ENCODE measurements around the gene ANKRD63. TPM values are rescaled to one million over a fixed set of nuclear protein-coding genes. Genes with fewer than 3 reads are reported as not detected.

Gene ANKRD63
- total RNA-seq, 1 experiment from 2014 or later: 0.72 TPM

- no peak for ATAC-seq
- no TSS peak for BruUV-seq (replicated peaks)
- no peak for DNase-seq (ENCODE audit: low read depth, low spot score)
Measured at GRCh38 chr15:40240619-40241221, 42.1 kb downstream of the ANKRD63 start.

More at GRCh38 chr15:40240619-40241221, 42.1 kb downstream of the ANKRD63 start:
- H3K27ac ChIP-seq (ENCODE audit: low read length): no peak overlapping the region
- no peak overlapping the region for H3K4me3 ChIP-seq (ENCODE audit: low read depth in 2 of 2, low read length in 2 of 2)
- intact Hi-C loops (cut with micrococcal nuclease; ENCODE audit: unreplicated experiment) (no loop called here), in situ Hi-C loops (cut with HindIII; ENCODE audit: low pct_unique_long_range_greater_than_20kb, low sequenced_read_pairs) (no loop called here)
- H3K36me3 ChIP-seq (ENCODE audit: control insufficient read depth, insufficient read depth, low read length): no peaks in the 10 kb centered on the region
- CTCF ChIA-PET: no interaction called here
- H3K27me3 ChIP-seq (ENCODE audit: control insufficient read depth, insufficient read depth, low read length): no peaks in the 10 kb centered on the region
- TF ChIP-seq REST (IDR thresholded peaks at IDR 0.05; ENCODE audit: insufficient read depth in 1 of 2, low read depth in 2 of 2, low read length in 1 of 2) (no peak), SIN3A (IDR thresholded peaks at IDR 0.05; ENCODE audit: borderline replicate concordance, insufficient read depth, low read depth, low read length) (no peak), TCF7L2 (IDR thresholded peaks at IDR 0.05; ENCODE audit: low read depth, low read length) (no peak), POLR2AphosphoS5 (IDR thresholded peaks at IDR 0.05; ENCODE audit: low read depth, low read length) (no peak), CTCF (IDR thresholded peaks at IDR 0.05) (no peak)
- H3K4me1 ChIP-seq (ENCODE audit: control insufficient read depth, insufficient read depth, low read length): peaks cover 16% of the 10 kb centered on the region
- POLR2A ChIA-PET: no interaction called here
- H3K9me3 ChIP-seq (ENCODE audit: control insufficient read depth, insufficient read depth, low read depth, low read length): no peaks in the 10 kb centered on the region
